Activated CD4-positive, alpha-beta T cell treated with anti-CD3 and anti-CD28 coated beads for 4 hours (primary cell): ENCODE data around the gene ZC3H18.
A peak's percentile ranks its signal among the peaks of the same experiment; 100 is the strongest.
"Not testable (repeated sequence)": the region's sequence is repeated elsewhere in the genome, so short reads cannot be mapped to it uniquely, and the experiment has no call there.

Experiments
- DNase-seq, 2 donors: peaks; one replicate each; pipeline ENCODE4 v3.0.0-alpha.2; 2020

Gene ZC3H18

GRCh38 chr16:88609426-88609825 is 39.2 kb downstream of the ZC3H18 start:
- not testable (repeated sequence) for DNase-seq

DNA sequence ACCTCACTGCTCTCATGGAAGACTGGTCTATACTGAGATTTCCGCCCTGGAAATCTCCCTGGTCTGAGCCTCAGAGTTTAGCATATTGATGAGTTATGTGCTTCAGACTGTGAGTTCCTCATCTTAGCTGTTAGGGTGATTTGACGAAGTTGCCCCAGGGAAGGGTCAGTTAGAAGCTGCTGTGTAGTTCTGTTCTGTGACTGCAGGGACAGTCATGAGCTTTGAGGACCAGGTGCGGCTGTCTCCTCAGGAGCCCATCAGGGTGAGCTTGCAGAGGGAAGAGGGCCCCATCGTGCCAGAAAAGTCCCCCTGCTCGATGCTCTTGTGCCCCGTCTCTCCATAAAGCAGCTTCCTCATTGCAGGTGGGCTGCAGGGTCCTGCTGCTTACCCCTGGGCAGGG is 39.9 kb downstream of the ZC3H18 start:
- no peak for DNase-seq

- DNase-seq: no peak
Observed at GRCh38 chr16:88610909-88611812, 41.0 kb downstream of the ZC3H18 start.

GRCh38 chr16:88613293-88613692 is 43.1 kb downstream of the ZC3H18 start:
- no peak for DNase-seq

GRCh38 chr16:88613911-88614817 is 44.0 kb downstream of the ZC3H18 start:
- DNase-seq: no peak

DNA sequence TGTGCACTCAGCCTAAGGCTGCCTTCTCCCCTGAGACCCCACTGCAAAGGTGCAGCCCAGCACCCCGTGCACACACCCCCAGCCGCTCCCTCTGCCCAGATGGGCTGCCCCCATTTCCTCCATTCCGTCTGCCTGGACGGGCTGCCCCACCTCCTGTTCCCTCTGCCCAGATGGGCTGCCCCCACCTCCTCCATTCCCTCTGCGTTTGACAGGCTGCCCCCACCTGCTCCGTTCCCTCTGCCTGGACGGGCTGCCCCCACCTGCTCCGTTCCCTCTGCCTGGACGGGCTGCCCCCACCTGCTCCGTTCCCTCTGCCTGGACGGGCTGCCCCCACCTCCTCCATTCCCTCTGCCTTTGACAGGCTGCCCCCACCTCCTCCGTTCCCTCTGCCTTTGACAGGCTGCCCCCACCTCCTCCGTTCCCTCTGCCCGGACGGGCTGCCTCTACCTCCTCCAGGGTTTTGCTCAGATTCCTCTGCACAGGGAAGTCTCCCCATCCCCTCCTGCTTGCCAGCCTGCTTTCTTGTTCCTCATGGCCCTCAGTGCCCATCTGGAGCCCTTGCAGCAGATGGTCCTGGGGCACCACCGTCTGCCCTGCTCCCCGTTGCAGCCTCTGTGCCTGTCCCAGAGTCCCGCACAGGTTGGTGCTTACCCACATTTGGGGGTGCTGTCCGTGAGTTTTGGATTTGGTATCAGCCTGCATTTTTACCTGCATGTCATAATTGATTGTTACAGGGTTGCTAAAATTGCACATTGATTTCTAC is 44.8 kb downstream of the ZC3H18 start:
- no peak for DNase-seq

DNA sequence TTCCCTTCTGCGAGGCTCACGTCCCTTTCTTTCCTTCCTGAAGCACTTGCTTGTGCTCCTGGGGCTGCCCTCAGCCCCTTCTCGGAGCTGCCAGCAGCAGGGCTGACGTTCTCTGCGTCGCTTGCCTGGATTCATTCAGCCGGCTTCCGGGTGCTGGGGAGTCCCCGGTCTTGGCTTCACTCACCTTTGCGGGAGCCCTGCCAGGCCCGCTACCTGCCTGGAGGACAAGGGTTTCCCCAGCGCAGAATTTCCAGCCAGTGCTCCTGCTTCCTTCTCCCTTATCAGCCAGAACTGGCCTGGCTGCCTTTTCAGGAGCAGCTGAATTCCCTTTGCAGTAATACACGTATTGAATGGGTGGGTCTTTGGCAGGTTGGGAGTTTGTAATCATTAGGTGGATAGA is 46.1 kb downstream of the ZC3H18 start:
- no peak for DNase-seq

- no peak for DNase-seq
Observed at GRCh38 chr16:88616736-88617135, 46.5 kb downstream of the ZC3H18 start.

GRCh38 chr16:88617268-88618031 is 47.2 kb downstream of the ZC3H18 start:
- DNase-seq: no peak

DNA sequence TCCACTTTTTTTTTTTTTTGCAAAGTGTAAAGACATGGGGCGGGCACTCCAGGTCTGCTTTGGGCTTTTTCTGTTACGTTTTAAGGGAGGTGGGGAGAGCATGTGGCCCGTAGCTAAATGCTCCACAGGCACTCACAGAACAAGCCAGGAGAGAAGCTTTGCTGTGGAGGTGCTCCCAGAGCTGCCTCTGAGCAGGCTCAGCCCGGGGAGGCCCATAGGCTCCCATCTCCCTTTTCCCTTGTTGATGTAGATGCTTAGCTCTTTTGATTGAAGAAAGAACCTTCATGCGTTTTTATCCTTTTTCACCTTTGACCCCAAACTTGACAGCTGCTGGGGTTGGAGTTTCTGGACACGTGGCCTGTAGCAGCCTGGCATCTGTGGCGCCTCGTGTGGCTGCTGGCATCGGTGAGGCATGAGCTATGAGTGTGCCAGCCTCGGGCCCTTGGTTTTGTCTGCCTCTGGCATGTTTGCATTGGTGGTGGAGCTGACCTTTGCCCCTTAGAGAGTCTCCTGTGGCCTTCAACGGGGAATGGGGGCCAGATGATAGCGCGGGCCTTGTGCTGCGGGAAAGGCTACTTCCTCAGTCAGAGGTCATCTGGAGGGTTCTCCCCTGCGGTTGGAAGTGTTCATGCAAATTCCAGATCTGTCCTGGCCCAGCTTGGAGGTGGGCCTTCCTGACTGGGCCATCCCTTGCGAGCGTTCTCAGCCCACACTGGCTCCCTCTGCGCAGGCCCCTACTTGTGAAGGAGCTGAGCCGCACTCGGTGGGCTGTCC is 48.2 kb downstream of the ZC3H18 start:
- DNase-seq: no peak

- no peak for DNase-seq
Observed at GRCh38 chr16:88618956-88619667, 48.9 kb downstream of the ZC3H18 start.

DNA sequence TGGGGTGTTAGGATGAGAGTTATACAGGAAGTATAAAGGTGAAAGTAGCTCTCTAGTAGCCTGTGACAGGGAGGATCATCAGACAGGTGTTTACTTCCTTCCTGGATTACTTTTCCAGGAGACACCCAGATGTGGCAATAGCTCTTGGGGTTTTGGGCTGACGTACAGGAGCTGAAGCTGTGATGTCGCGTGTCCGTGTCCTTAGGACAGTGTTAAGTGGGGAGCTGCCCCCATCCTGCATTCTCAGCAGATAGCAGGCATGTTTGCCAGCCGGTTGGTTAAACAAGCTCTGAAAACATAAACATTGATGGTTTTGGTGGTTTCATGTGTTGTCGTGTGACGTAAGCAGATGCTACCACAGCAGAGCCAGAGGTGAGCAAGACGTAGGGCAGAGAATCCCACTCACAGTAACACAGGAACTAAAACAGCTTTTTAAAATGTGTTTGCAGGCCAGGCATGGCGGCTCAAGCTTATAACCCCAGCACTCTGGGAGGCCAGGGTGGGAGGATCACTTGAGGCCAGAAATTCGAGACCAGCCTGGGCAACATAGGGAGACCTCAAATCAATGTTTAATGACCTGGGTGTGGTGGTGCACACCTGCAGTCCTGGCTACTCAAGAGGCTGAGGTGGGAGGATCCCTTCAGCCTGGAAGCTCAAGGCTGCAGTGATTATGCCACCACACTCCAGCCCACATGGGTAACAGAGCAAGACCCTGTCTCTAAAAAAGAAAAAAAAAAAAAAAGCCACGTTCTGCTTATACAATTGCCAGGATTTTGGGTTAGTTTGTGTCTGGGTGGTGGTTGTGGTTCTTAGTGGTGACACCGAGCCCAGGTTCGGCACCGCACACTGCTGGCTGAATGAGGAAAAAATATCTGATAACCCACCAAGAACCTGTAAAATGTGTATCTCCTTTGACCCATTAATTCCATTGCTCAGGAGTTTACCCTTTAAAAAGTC is 49.9 kb downstream of the ZC3H18 start:
- peak; percentile 46 to 55 for DNase-seq

DNA sequence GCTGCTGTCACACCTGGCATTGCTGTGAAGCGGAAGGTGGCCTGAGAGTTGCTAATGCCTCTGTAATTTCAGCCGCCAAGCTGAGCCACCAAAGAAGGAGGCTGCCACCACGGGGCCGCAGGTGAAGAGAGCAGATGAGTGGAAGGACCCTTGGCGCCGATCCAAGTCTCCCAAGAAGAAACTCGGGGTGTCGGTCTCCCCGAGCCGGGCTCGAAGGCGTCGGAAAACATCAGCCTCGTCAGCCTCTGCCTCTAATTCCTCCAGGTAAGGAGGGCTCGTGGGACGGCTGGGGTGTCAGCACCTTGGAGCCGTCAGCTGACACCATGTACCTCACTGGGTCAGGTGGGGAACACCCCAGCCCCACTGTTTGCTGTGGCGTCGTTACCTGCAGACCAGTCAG is 51.9 kb downstream of the ZC3H18 start:
- no peak for DNase-seq

- DNase-seq: no peak
Observed at GRCh38 chr16:88622866-88623265, 52.7 kb downstream of the ZC3H18 start.

DNA sequence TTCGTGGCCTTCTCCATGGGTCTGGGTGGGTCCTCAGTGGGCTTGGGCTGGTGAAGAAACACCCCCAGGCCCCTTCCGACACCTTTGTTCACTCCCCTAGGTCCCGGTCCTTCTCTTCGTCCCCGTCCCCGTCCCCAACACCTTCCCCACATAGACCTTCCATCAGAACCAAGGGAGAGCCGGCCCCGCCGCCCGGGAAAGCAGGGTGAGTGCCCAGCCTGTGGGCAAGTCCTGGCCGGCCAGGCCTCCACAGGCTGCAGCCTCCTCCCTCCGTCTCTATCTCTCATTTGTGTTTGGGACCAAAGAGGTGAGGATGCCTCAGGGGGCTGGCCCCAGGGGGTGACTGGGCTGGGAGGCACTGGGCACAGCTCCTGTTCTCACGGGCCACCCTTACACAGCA is 53.7 kb downstream of the ZC3H18 start:
- no peak for DNase-seq

DNA sequence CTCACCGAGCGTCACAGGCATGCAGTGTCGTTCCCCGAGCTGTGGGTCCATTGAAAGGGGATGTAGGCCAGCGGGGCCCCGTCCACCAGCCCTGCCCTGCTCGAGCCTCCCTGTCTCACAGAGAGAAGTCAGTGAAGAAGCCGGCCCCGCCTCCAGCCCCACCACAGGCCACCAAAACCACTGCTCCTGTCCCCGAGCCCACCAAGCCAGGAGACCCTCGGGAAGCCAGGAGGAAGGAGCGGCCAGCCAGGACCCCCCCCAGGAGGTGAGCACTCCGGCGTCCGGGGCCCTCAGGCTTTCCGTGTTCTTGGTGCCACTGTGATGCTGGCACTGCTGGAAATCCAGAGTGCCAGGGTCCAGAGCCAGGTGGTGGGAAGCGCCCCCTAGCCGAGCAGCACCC is 54.3 kb downstream of the ZC3H18 start:
- DNase-seq: no peak

DNA sequence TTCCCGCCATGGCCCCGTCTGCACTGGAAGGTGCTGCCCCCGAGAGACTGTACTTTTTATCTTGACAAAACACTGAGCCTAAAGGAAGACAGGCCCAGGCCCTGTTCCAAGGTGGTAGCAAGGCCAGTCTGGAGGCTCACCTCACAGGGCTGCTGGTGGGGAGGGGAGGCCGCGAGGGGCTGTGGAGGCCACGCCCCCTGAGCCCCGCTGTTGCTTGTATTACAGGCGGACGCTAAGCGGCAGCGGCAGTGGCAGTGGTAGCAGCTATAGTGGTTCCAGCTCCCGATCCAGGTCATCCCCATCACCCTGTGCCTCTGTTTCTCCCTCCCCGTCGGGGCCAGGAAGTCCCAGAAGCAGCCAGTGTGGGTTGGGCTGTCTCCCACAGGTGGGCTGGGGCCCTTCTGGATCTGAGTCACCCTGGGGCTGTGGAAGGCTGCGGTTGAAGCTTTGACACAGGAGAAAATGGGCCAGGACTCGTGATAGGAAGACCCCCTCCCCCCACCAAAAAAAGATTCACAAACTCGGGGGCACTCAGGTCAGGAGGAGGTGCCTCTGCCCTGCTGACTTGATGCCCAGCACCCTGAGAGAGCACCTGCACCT is 54.9 kb downstream of the ZC3H18 start:
- no peak for DNase-seq

GRCh38 chr16:88626646-88627045 is 56.4 kb downstream of the ZC3H18 start:
- no peak for DNase-seq
